HEK293 (cell line): ENCODE data around the gene ZDHHC6.
"Not testable (repeated sequence)": the region's sequence is repeated elsewhere in the genome, so short reads cannot be mapped to it uniquely, and the experiment has no call there.

Experiments
- CTCF ChIA-PET: fragments of 350-600 bp; formaldehyde crosslinking; extraction: SDS; loops from one replicate; lab custom pipeline; 2021; ENCODE audit warnings: antibody characterized with exemption; lab: Yijun Ruan, JAX
- POLR2A ChIA-PET: fragments of 300-600 bp; formaldehyde crosslinking; extraction: SDS; loops from one replicate; lab custom pipeline; 2020; ENCODE audit warnings: antibody characterized with exemption, inconsistent platforms; lab: Yijun Ruan, JAX
- H3K27ac ChIP-seq: fragments of 200-500 bp; sonication (Bioruptor generic); 2 replicates; pipeline ENCODE4 v1.5.1; 2014; ENCODE audit warnings: low read depth, low read length, control low read depth, inconsistent platforms; ENCODE audit errors: extremely low read depth
- H3K36me3 ChIP-seq, 2 experiments: fragments of 200-500 bp in 1 of 2; sonication (Bioruptor generic) in 1 of 2; 1 replicate in 1 of 2; 2 replicates in 1 of 2; pipeline ENCODE4 v1.5.1; 2014 to 2017; ENCODE audit warnings: inconsistent platforms in 2 of 2, low read length in 2 of 2; ENCODE audit not compliant: control insufficient read depth in 2 of 2, insufficient read depth in 1 of 2
- H3K4me1 ChIP-seq: fragments of 200-500 bp; sonication (Bioruptor generic); 2 replicates; pipeline ENCODE4 v1.5.1; 2014; ENCODE audit warnings: mild to moderate bottlenecking, low read length, inconsistent platforms; ENCODE audit not compliant: control insufficient read depth, insufficient read depth
- H3K4me3 ChIP-seq: 2 replicates; pipeline ENCODE4 v1.5.1; 2011; ENCODE audit warnings: low read depth, mild to moderate bottlenecking, control low read depth, low read length, moderate library complexity
- H3K9me3 ChIP-seq: fragments of 200-500 bp; sonication (Bioruptor generic); 2 replicates; pipeline ENCODE4 v1.5.1; 2014; ENCODE audit warnings: low read depth, low read length, inconsistent platforms; ENCODE audit not compliant: control insufficient read depth, insufficient read depth
- ELK4 ChIP-seq: IDR thresholded peaks from 2 replicates; pipeline ENCODE4 v1.6.1; 2011; ENCODE audit warnings: mild to moderate bottlenecking, low read depth, low read length, borderline replicate concordance
- GLIS1 ChIP-seq: fragments of 450-650 bp; formaldehyde crosslinking; IDR thresholded peaks from 2 replicates; pipeline ENCODE4 v1.5.1; 2016; ENCODE audit warnings: missing biosample characterization, missing genetic modification characterization
- WT1 ChIP-seq: fragments of 450-650 bp; formaldehyde crosslinking; IDR thresholded peaks from 2 replicates; pipeline ENCODE4 v1.5.1; 2016; ENCODE audit warnings: missing biosample characterization, missing genetic modification characterization
- ZNF148 ChIP-seq: fragments of 450-650 bp; formaldehyde crosslinking; IDR thresholded peaks from 2 replicates; pipeline ENCODE4 v1.5.0; 2017; ENCODE audit warnings: missing biosample characterization, missing genetic modification characterization, borderline replicate concordance
- ZNF155 ChIP-seq: fragments of 450-650 bp; formaldehyde crosslinking; IDR thresholded peaks from 2 replicates; pipeline ENCODE4 v1.5.1; 2016; ENCODE audit warnings: missing biosample characterization, missing genetic modification characterization
- ZNF2 ChIP-seq: fragments of 450-650 bp; formaldehyde crosslinking; IDR thresholded peaks from 2 replicates; pipeline ENCODE4 v1.5.1; 2016; ENCODE audit warnings: missing biosample characterization, missing genetic modification characterization
- ZNF350 ChIP-seq: fragments of 450-650 bp; formaldehyde crosslinking; IDR thresholded peaks from 2 replicates; pipeline ENCODE4 v1.5.0; 2017; ENCODE audit warnings: missing biosample characterization, mild to moderate bottlenecking, missing genetic modification characterization
- ZNF473 ChIP-seq: fragments of 450-650 bp; formaldehyde crosslinking; IDR thresholded peaks from 2 replicates; pipeline ENCODE4 v1.5.1; 2017; ENCODE audit warnings: missing biosample characterization, missing genetic modification characterization
- ZNF48 ChIP-seq: fragments of 450-650 bp; formaldehyde crosslinking; IDR thresholded peaks from 2 replicates; pipeline ENCODE4 v1.5.1; 2016; ENCODE audit warnings: missing biosample characterization, missing genetic modification characterization
- ZNF510 ChIP-seq: fragments of 450-650 bp; formaldehyde crosslinking; IDR thresholded peaks from 2 replicates; pipeline ENCODE4 v1.5.1; 2018; ENCODE audit warnings: mild to moderate bottlenecking, missing genetic modification characterization, missing biosample characterization; ENCODE audit not compliant: insufficient replicate concordance
- ZNF639 ChIP-seq: fragments of 450-650 bp; formaldehyde crosslinking; IDR thresholded peaks from 2 replicates; pipeline ENCODE4 v1.5.1; 2016; ENCODE audit warnings: missing biosample characterization, missing genetic modification characterization
- ZNF837 ChIP-seq: fragments of 450-650 bp; formaldehyde crosslinking; IDR thresholded peaks from 2 replicates; pipeline ENCODE4 v1.5.1; 2016; ENCODE audit warnings: missing biosample characterization, missing genetic modification characterization

ZDHHC6 gene

GRCh38 chr10:112407696-112408095 lies 39.0 kb downstream of the ZDHHC6 start:
- TF ChIP-seq ZNF837 (tag by site-specific recombination) = no peak
- TF ChIP-seq, all 188 proteins: peak for 0
- CTCF ChIA-PET = no interaction called here
- no peak overlapping the region for H3K27ac ChIP-seq
- H3K9me3 ChIP-seq = no peaks in the 10 kb centered on the region
- no peaks in the 10 kb centered on the region for H3K4me1 ChIP-seq
- POLR2A ChIA-PET = no interaction called here
- H3K4me3 ChIP-seq = no peak overlapping the region
- no peaks in the 10 kb centered on the region for H3K36me3 ChIP-seq

- CTCF ChIA-PET, H3K4me1 ChIP-seq, H3K36me3 ChIP-seq: not testable (repeated sequence)
Measured at GRCh38 chr10:112406806-112407205, 39.9 kb downstream of the ZDHHC6 start.

GRCh38 chr10:112404617-112405016 lies 42.1 kb downstream of the ZDHHC6 start:
- Histone ChIP-seq H3K4me3 (no peak overlapping the region), H3K36me3 (no peaks in the 10 kb centered on the region), H3K27ac (no peak overlapping the region), H3K4me1 (no peaks in the 10 kb centered on the region), H3K9me3 (no peaks in the 10 kb centered on the region)
- ChIA-PET POLR2A (no interaction called here), CTCF (interaction anchor here (0.6 kb wide), 1 partner anchor 1116 kb away, joined by 3 read pairs; no protein-coding TSS in a partner anchor)
- TF ChIP-seq ZNF350 (tag by site-specific recombination) (no peak), ZNF48 (tag by site-specific recombination) (no peak), ZNF155 (tag by site-specific recombination) (no peak), ZNF2 (tag by site-specific recombination) (no peak), WT1 (tag by site-specific recombination) (no peak), ELK4 (no peak), ZNF510 (tag by site-specific recombination) (no peak), ZNF148 (tag by site-specific recombination) (no peak), ZNF473 (tag by site-specific recombination) (no peak)

More at GRCh38 chr10:112406806-112407205, 39.9 kb downstream of the ZDHHC6 start:
- H3K9me3 ChIP-seq, POLR2A ChIA-PET, H3K4me3 ChIP-seq, H3K27ac ChIP-seq: not testable (repeated sequence)

- Histone ChIP-seq H3K4me1 (no peaks in the 10 kb centered on the region), H3K9me3 (no peaks in the 10 kb centered on the region), H3K4me3 (no peak overlapping the region), H3K27ac (no peak overlapping the region)
- ChIA-PET CTCF (interaction anchor here (0.8 kb wide), 1 partner anchor 262 kb away, joined by 3 read pairs; no protein-coding TSS in a partner anchor), POLR2A (no interaction called here)
- TF ChIP-seq ZNF639 (tag by site-specific recombination) (no peak), GLIS1 (tag by site-specific recombination) (no peak)
- TF ChIP-seq, all 188 proteins: peak for 0
- no peaks in the 10 kb centered on the region for H3K36me3 ChIP-seq
Measured at GRCh38 chr10:112402917-112403316, 43.8 kb downstream of the ZDHHC6 start.
